Glutamatergic neuron (in vitro differentiated cells): Measurements from ENCODE around the gene MYRF. TPM values are rescaled to one million over a fixed set of nuclear protein-coding genes. Genes with fewer than 3 reads are reported as not detected.

Source experiments
- DNase-seq: peaks from one replicate; pipeline ENCODE4 v3.0.0; 2022
- H3K27ac Mint-ChIP-seq: one replicate; pipeline ENCODE4 v1.8.0; 2020; ENCODE audit warnings: mild to moderate bottlenecking, mixed read lengths, inconsistent platforms; ENCODE audit not compliant: unreplicated experiment
- H3K27me3 Mint-ChIP-seq: one replicate; pipeline ENCODE4 v1.8.0; 2020; ENCODE audit warnings: mild to moderate bottlenecking, moderate library complexity, mixed read lengths, inconsistent platforms; ENCODE audit not compliant: unreplicated experiment
- H3K36me3 Mint-ChIP-seq: one replicate; pipeline ENCODE4 v1.8.0; 2020; ENCODE audit warnings: mild to moderate bottlenecking, mixed read lengths, inconsistent platforms; ENCODE audit not compliant: unreplicated experiment
- H3K4me1 Mint-ChIP-seq: one replicate; pipeline ENCODE4 v1.8.0; 2020; ENCODE audit warnings: mild to moderate bottlenecking, low read depth, mixed read lengths, inconsistent platforms; ENCODE audit not compliant: unreplicated experiment
- H3K4me3 Mint-ChIP-seq: one replicate; pipeline ENCODE4 v1.8.0; 2020; ENCODE audit warnings: mild to moderate bottlenecking, mixed read lengths, inconsistent platforms; ENCODE audit not compliant: unreplicated experiment
- H3K9me3 Mint-ChIP-seq: one replicate; pipeline ENCODE4 v1.8.0; 2020; ENCODE audit warnings: mild to moderate bottlenecking, moderate library complexity, mixed read lengths, inconsistent platforms; ENCODE audit not compliant: unreplicated experiment
- total RNA-seq: library from RNA; stranded (reverse); fragmentation: NEBNext Ultra II Directional; extraction: Animal tissue kit (Norgen Biotek cat#: 25700); gene quantifications from one replicate; pipeline ENCODE4 v1.2.1, GENCODE V29; 2021; ENCODE audit not compliant: unreplicated experiment
- TF ChIP-seq, protein P1 (sequence below): fragments of 200-600 bp; sonication (generic); IDR thresholded peaks from one replicate; pipeline ENCODE4 v1.5.0; 2021; ENCODE audit not compliant: partially characterized antibody, unreplicated experiment

Gene MYRF
- total RNA-seq, 1 donor from 2014 or later: 0.29 TPM

DNA sequence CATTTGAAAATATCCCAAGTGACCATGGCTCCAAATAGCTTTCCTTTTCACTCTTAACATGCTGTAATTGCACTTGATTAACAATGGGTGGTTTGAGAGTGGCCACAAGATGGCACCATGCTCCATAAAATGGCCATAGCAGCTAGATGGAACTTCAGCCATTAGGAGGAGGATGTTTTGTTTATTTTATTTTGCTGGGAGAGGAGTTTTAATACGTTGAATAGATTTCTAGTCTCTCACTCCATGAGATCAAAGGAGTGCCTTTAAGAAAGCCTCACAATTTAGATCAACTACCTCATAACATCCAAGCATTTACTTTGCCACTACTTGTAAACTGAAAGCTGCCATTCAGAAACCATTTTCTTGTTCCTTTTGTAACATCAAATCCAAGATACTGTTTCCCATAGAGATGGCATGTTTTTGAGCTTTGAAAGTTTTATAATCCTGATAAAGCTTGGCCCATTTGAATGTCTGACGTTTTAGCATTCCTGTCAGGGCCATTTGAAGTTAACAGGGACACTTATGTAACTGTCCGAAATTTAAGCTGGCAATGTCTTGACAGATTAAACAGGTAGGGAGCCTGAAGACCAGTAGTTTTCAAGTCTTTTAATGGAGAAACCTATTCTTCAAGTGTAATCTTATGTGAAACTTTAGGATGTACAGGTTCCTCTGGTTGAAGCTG lies 45.0 kb downstream of the MYRF start:
- DNase-seq: peak; percentile 77
- peaks cover 5% of the 10 kb centered on the region for H3K9me3 Mint-ChIP-seq
- peaks cover 8% of the 10 kb centered on the region for H3K27me3 Mint-ChIP-seq
- TF ChIP-seq, protein P1, sequence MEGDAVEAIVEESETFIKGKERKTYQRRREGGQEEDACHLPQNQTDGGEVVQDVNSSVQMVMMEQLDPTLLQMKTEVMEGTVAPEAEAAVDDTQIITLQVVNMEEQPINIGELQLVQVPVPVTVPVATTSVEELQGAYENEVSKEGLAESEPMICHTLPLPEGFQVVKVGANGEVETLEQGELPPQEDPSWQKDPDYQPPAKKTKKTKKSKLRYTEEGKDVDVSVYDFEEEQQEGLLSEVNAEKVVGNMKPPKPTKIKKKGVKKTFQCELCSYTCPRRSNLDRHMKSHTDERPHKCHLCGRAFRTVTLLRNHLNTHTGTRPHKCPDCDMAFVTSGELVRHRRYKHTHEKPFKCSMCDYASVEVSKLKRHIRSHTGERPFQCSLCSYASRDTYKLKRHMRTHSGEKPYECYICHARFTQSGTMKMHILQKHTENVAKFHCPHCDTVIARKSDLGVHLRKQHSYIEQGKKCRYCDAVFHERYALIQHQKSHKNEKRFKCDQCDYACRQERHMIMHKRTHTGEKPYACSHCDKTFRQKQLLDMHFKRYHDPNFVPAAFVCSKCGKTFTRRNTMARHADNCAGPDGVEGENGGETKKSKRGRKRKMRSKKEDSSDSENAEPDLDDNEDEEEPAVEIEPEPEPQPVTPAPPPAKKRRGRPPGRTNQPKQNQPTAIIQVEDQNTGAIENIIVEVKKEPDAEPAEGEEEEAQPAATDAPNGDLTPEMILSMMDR: peak; percentile 68
- H3K36me3 Mint-ChIP-seq: no peaks in the 10 kb centered on the region
- H3K27ac Mint-ChIP-seq: no peak overlapping the region
- H3K4me1 Mint-ChIP-seq: peaks cover 4% of the 10 kb centered on the region
- no peak overlapping the region for H3K4me3 Mint-ChIP-seq

DNA sequence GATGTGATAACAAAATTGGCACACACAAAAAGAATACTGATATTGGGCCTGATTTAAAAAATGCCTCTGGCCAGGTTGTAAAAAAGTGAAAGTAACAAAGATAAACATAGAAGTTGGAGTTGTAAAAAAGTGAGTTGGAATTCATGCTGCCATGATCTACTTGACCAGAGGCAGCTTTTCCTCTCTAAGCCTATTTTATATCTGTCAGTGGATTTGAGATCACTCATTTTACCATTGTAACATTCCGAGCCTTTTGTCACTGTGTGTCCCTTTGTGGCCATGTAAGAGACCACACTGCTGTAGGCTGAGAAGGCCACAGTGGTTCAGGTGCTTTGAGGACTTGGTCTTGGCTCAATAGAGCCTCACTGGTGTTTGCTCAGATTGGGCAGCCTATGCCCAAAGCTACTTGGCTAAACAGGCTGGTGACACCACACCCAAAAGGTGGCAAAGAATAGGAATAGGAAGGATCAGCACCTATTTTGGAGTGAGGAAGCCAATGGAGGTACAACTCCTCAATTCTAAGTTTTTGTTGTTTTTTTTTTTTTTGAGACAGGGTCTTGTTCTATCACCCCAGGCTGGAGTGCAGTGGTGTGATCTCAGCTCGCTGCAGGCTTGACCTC lies 47.3 kb downstream of the MYRF start:
- TF ChIP-seq, protein P1: no peak
- H3K4me1 Mint-ChIP-seq: no peaks in the 10 kb centered on the region
- H3K27me3 Mint-ChIP-seq: peaks cover 9% of the 10 kb centered on the region
- DNase-seq: no peak
- no peaks in the 10 kb centered on the region for H3K9me3 Mint-ChIP-seq
- H3K36me3 Mint-ChIP-seq: no peaks in the 10 kb centered on the region
- H3K27ac Mint-ChIP-seq: no peak overlapping the region
- H3K4me3 Mint-ChIP-seq: no peak overlapping the region

DNA sequence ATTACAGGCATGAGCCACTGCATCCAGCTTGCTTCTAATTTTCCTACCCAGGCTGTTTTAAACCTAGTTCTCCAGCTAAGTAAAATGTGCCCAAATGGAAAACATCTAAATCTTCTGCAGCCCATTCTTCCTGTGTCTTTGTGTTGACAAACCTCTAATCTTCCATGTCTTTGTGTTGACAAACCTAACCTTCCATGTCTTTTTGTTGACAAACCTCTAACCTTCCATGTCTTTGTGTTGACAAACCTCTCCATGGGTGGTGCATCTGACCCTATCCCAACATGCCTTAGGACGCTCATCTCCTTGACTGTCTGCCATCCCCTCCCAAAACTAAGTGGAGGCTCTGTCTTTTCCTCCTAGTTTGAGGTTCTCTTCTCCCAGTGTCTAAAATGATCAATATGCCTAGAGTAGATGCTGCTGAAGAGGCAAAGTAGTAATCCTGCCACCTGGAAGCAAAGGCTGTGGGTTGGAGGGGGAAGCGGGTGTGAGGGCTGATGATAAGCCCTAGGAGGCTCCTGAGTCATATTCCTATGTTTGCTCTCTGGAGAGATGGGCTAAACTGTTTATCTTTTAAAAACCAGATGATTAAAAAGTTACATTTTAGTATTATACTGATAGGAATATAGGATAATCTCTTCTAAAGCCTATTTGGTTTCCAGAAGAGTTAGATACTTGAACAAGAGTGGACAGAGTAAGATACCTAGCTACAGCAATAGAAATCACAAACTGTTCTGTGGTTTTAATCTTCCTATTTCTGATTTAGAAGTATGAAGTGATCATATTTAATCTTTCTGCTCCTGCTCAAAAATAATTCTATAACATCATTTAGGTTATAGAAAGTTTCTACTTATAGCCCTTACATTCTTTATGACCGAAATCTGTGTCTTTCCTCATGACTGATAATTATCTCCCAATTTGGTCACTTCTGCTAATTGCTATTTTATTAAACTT lies 48.2 kb downstream of the MYRF start:
- H3K27ac Mint-ChIP-seq: no peak overlapping the region
- TF ChIP-seq, protein P1: no peak
- no peaks in the 10 kb centered on the region for H3K9me3 Mint-ChIP-seq
- DNase-seq: no peak
- no peaks in the 10 kb centered on the region for H3K36me3 Mint-ChIP-seq
- H3K27me3 Mint-ChIP-seq: peaks cover 9% of the 10 kb centered on the region
- no peaks in the 10 kb centered on the region for H3K4me1 Mint-ChIP-seq
- no peak overlapping the region for H3K4me3 Mint-ChIP-seq

DNA sequence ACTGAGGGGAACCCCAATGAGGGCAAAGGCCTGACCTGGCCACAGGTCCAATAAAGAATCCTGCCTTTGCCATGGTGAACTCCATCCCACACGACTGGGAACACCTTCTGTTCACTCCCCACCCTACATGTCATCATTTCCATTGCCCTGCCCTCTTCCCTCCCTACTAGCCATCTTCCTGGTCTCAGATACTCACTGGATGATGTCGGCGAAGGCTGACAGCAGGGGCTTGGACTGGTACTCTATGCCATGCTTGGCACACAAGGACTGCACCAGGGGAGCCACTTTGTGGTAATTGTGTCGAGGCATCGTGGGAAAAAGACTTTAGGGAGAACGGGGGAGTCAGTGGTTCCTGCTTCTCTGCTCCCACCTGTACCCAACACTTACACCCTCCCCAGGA lies 50.2 kb downstream of the MYRF start:
- no peak overlapping the region for H3K4me3 Mint-ChIP-seq
- H3K27me3 Mint-ChIP-seq: peaks cover 9% of the 10 kb centered on the region
- no peaks in the 10 kb centered on the region for H3K36me3 Mint-ChIP-seq
- H3K4me1 Mint-ChIP-seq: no peaks in the 10 kb centered on the region
- no peaks in the 10 kb centered on the region for H3K9me3 Mint-ChIP-seq
- DNase-seq: no peak
- no peak overlapping the region for H3K27ac Mint-ChIP-seq
- TF ChIP-seq, protein P1: no peak
